NCI-H460 (cell line): ENCODE measurements around the gene TBC1D13. TPM values are rescaled to one million over a fixed set of nuclear protein-coding genes. Genes with fewer than 3 reads are reported as not detected.

Experiments
- DNase-seq: peaks from one replicate; pipeline ENCODE4 v3.0.0-alpha.2; 2016; ENCODE audit warnings: low read depth; ENCODE audit errors: extremely low read depth
- total RNA-seq: library from RNA; depleted of rRNA; stranded (reverse); fragments of >200 nt; shearing (Covaris generic); gene quantifications from 2 replicates; pipeline ENCODE4 v1.2.3, GENCODE V29; 2014

Gene TBC1D13
- total RNA-seq, 1 experiment from 2014 or later: 13.5 TPM

- no peak for DNase-seq
Observed at GRCh38 chr9:128820665-128821583, 33.9 kb downstream of the TBC1D13 start.

- DNase-seq: no peak
Observed at GRCh38 chr9:128821584-128822406, 34.7 kb downstream of the TBC1D13 start.

GRCh38 chr9:128822407-128823042 lies 35.5 kb downstream of the TBC1D13 start:
- DNase-seq: no peak

- no peak for DNase-seq
Observed at GRCh38 chr9:128823362-128823902, 36.4 kb downstream of the TBC1D13 start.

- no peak for DNase-seq
Observed at GRCh38 chr9:128823903-128824406, 36.9 kb downstream of the TBC1D13 start.

- DNase-seq: no peak
Observed at GRCh38 chr9:128824911-128825310, 37.9 kb downstream of the TBC1D13 start.

GRCh38 chr9:128825923-128826700 lies 39.1 kb downstream of the TBC1D13 start:
- DNase-seq: no peak

- DNase-seq: no peak
Observed at GRCh38 chr9:128828267-128828666, 41.2 kb downstream of the TBC1D13 start.

- no peak for DNase-seq
Observed at GRCh38 chr9:128828719-128829452, 41.8 kb downstream of the TBC1D13 start.

- peak; percentile 91 for DNase-seq
Observed at GRCh38 chr9:128829477-128830251, 42.6 kb downstream of the TBC1D13 start, which contains the start of gene SPOUT1. Gene SPOUT1 (minus strand): TSS chr9:128829794. CDS start chr9:128829780, 14 bp downstream.

- DNase-seq: no peak
Observed at GRCh38 chr9:128833696-128834095, 46.6 kb downstream of the TBC1D13 start.

- DNase-seq: no peak
Observed at GRCh38 chr9:128835246-128836210, 48.5 kb downstream of the TBC1D13 start.

GRCh38 chr9:128836509-128837145 lies 49.6 kb downstream of the TBC1D13 start:
- DNase-seq: no peak

- no peak for DNase-seq
Observed at GRCh38 chr9:128838338-128838737, 51.3 kb downstream of the TBC1D13 start.

- no peak for DNase-seq
Observed at GRCh38 chr9:128840524-128840923, 53.5 kb downstream of the TBC1D13 start.

- no peak for DNase-seq
Observed at GRCh38 chr9:128841694-128842492, 54.8 kb downstream of the TBC1D13 start.
